ENCODE measurements around the gene EFCAB9. TPM values are rescaled to one million over a fixed set of nuclear protein-coding genes. Genes with fewer than 3 reads are reported as not detected.

Gene EFCAB9
- total RNA-seq, 1 donor from 2014 or later: not detected

GRCh38 chr5:172252501-172252900 lies 58.5 kb downstream of the EFCAB9 start:
- Histone ChIP-seq H3K9ac (ENCODE audit: low read depth in 1 of 3, low read length in 3 of 3) (no peak overlapping the region), H3K4me3 (ENCODE audit: low read length in 3 of 3) (no peak overlapping the region), H3K9me3 (ENCODE audit: control insufficient read depth in 3 of 3, low read length in 3 of 3) (peaks cover 2 to 8% (median 7%) of the 10 kb centered on the region in 3 donors)

More at GRCh38 chr5:172252501-172252900, 58.5 kb downstream of the EFCAB9 start:
- H3K36me3 ChIP-seq (ENCODE audit: control insufficient read depth in 3 of 3, insufficient read depth in 3 of 3, low read length in 3 of 3): peaks cover 4 to 6% (median 5%) of the 10 kb centered on the region in 3 donors
- no peaks in the 10 kb centered on the region for H3K27me3 ChIP-seq (ENCODE audit: control insufficient read depth in 3 of 3, insufficient read depth in 3 of 3, low read length in 3 of 3)
- no peak overlapping the region for H3K27ac ChIP-seq (ENCODE audit: low read depth, low read length)
- no peaks in the 10 kb centered on the region for H3K4me1 ChIP-seq (ENCODE audit: control insufficient read depth in 3 of 3, insufficient read depth in 3 of 3, low read length in 3 of 3)

Small RNA genes lying within 50 kb of the gene (small RNA-seq; reads per million reads assigned to genes)
- gene RF00191: not detected

Other genes starting within 250 kb of the EFCAB9 start
- 60.5 TPM for gene FBXW11, start 187.5 kb upstream of the EFCAB9 start, total RNA-seq
- 12.0 TPM for gene STK10, start 5.9 kb upstream of the EFCAB9 start, total RNA-seq
- gene UBTD2, start 89.6 kb downstream of the EFCAB9 start, total RNA-seq: 45.9 TPM